Stimulated activated effector memory CD8-positive, alpha-beta T cell treated with anti-CD3 and anti-CD28 coated beads, Interleukin-12 subunit alpha, Interleukin-12 subunit beta, amount 100 ng/mL, for 72 hours (primary cell): ENCODE measurements around the gene PRKN.

Experiments
- ATAC-seq: fragments of 150-1000 bp; cut with Tn5 transposase; 2 replicates; pipeline ENCODE4 v1.10.0; 2021
- DNase-seq, 2 donors: peaks; one replicate each; pipeline ENCODE4 v3.0.0; 2021 to 2022; ENCODE audit warnings: low spot score in 2 of 2
- H3K27ac Mint-ChIP-seq: one replicate; pipeline ENCODE4 v1.8.0; 2022; ENCODE audit warnings: mild to moderate bottlenecking, mixed read lengths
- H3K36me3 Mint-ChIP-seq: one replicate; pipeline ENCODE4 v1.8.0; 2022; ENCODE audit warnings: mild to moderate bottlenecking, mixed read lengths
- H3K4me1 Mint-ChIP-seq: one replicate; pipeline ENCODE4 v1.8.0; 2022; ENCODE audit warnings: mixed read lengths
- H3K4me3 Mint-ChIP-seq: one replicate; pipeline ENCODE4 v1.8.0; 2022; ENCODE audit warnings: mild to moderate bottlenecking, mixed read lengths
- H3K9me3 Mint-ChIP-seq: one replicate; pipeline ENCODE4 v1.8.0; 2022; ENCODE audit warnings: mixed read lengths

The PRKN gene

GRCh38 chr6:162085561-162085960 is 642.0 kb downstream of the PRKN start:
- no peaks in the 10 kb centered on the region for H3K36me3 Mint-ChIP-seq
- peaks cover 12% of the 10 kb centered on the region for H3K9me3 Mint-ChIP-seq
- H3K4me3 Mint-ChIP-seq, result no peak overlapping the region
- H3K27ac Mint-ChIP-seq, result no peak overlapping the region
- no peak for ATAC-seq
- H3K4me1 Mint-ChIP-seq, result no peaks in the 10 kb centered on the region
- no peak for DNase-seq

- no peaks in the 10 kb centered on the region for H3K4me1 Mint-ChIP-seq
- no peak overlapping the region for H3K4me3 Mint-ChIP-seq
- no peak for ATAC-seq
- no peaks in the 10 kb centered on the region for H3K36me3 Mint-ChIP-seq
- DNase-seq, result no peak
- no peak overlapping the region for H3K27ac Mint-ChIP-seq
- H3K9me3 Mint-ChIP-seq, result peaks cover 7% of the 10 kb centered on the region
These were observed 645.0 kb downstream of the PRKN start for GRCh38 chr6:162082520-162082919.

- ATAC-seq (no peak), DNase-seq (no peak)
- no peaks in the 10 kb centered on the region for H3K4me1 Mint-ChIP-seq
- H3K36me3 Mint-ChIP-seq, result no peaks in the 10 kb centered on the region
- peaks cover 6% of the 10 kb centered on the region for H3K9me3 Mint-ChIP-seq
- H3K27ac Mint-ChIP-seq, result no peak overlapping the region
- H3K4me3 Mint-ChIP-seq, result no peak overlapping the region
These were observed 648.9 kb downstream of the PRKN start for GRCh38 chr6:162078667-162079066.

GRCh38 chr6:162078126-162078525 is 649.4 kb downstream of the PRKN start:
- H3K9me3 Mint-ChIP-seq, result peaks cover 6% of the 10 kb centered on the region
- no peak overlapping the region for H3K27ac Mint-ChIP-seq
- H3K4me3 Mint-ChIP-seq, result no peak overlapping the region
- H3K4me1 Mint-ChIP-seq, result no peaks in the 10 kb centered on the region
- no peak for DNase-seq
- ATAC-seq, result no peak
- H3K36me3 Mint-ChIP-seq, result no peaks in the 10 kb centered on the region

GRCh38 chr6:162076816-162077215 is 650.8 kb downstream of the PRKN start:
- Mint-ChIP-seq H3K4me3 (no peak overlapping the region), H3K27ac (no peak overlapping the region), H3K4me1 (no peaks in the 10 kb centered on the region), H3K9me3 (peaks cover 15% of the 10 kb centered on the region), H3K36me3 (no peaks in the 10 kb centered on the region)
- DNase-seq (no peak), ATAC-seq (no peak)

- ATAC-seq (no peak), DNase-seq (no peak)
- Mint-ChIP-seq H3K36me3 (no peaks in the 10 kb centered on the region), H3K4me3 (no peak overlapping the region), H3K4me1 (no peaks in the 10 kb centered on the region), H3K9me3 (peaks cover 19% of the 10 kb centered on the region), H3K27ac (no peak overlapping the region)
These were observed 652.8 kb downstream of the PRKN start for GRCh38 chr6:162074641-162075275.

- ATAC-seq (no peak), DNase-seq (no peak)
- no peak overlapping the region for H3K27ac Mint-ChIP-seq
- no peak overlapping the region for H3K4me3 Mint-ChIP-seq
- peaks cover 19% of the 10 kb centered on the region for H3K9me3 Mint-ChIP-seq
- H3K36me3 Mint-ChIP-seq, result no peaks in the 10 kb centered on the region
- H3K4me1 Mint-ChIP-seq, result no peaks in the 10 kb centered on the region
These were observed 656.9 kb downstream of the PRKN start for GRCh38 chr6:162070639-162071038.

- DNase-seq (no peak), ATAC-seq (no peak)
- H3K4me1 Mint-ChIP-seq, result no peaks in the 10 kb centered on the region
- no peak overlapping the region for H3K4me3 Mint-ChIP-seq
- no peaks in the 10 kb centered on the region for H3K36me3 Mint-ChIP-seq
- H3K9me3 Mint-ChIP-seq, result peaks cover 19% of the 10 kb centered on the region
- H3K27ac Mint-ChIP-seq, result no peak overlapping the region
These were observed 657.6 kb downstream of the PRKN start for GRCh38 chr6:162069995-162070394.

GRCh38 chr6:162068340-162068739 is 659.2 kb downstream of the PRKN start:
- no peaks in the 10 kb centered on the region for H3K36me3 Mint-ChIP-seq
- H3K4me3 Mint-ChIP-seq, result no peak overlapping the region
- peaks cover 16% of the 10 kb centered on the region for H3K9me3 Mint-ChIP-seq
- ATAC-seq (no peak), DNase-seq (no peak)
- H3K4me1 Mint-ChIP-seq, result no peaks in the 10 kb centered on the region
- no peak overlapping the region for H3K27ac Mint-ChIP-seq

- no peak overlapping the region for H3K4me3 Mint-ChIP-seq
- no peak overlapping the region for H3K27ac Mint-ChIP-seq
- DNase-seq (no peak), ATAC-seq (no peak)
- no peaks in the 10 kb centered on the region for H3K4me1 Mint-ChIP-seq
- no peaks in the 10 kb centered on the region for H3K36me3 Mint-ChIP-seq
- H3K9me3 Mint-ChIP-seq, result peaks cover 9% of the 10 kb centered on the region
These were observed 663.9 kb downstream of the PRKN start for GRCh38 chr6:162063666-162064065.

GRCh38 chr6:162058281-162058875 is 669.2 kb downstream of the PRKN start:
- DNase-seq (no peak), ATAC-seq (no peak)
- H3K4me3 Mint-ChIP-seq, result no peak overlapping the region
- peaks cover 22% of the 10 kb centered on the region for H3K9me3 Mint-ChIP-seq
- no peaks in the 10 kb centered on the region for H3K36me3 Mint-ChIP-seq
- H3K27ac Mint-ChIP-seq, result no peak overlapping the region
- no peaks in the 10 kb centered on the region for H3K4me1 Mint-ChIP-seq

- DNase-seq (no peak), ATAC-seq (no peak)
- H3K4me3 Mint-ChIP-seq, result no peak overlapping the region
- H3K36me3 Mint-ChIP-seq, result no peaks in the 10 kb centered on the region
- H3K9me3 Mint-ChIP-seq, result peaks cover 16% of the 10 kb centered on the region
- H3K27ac Mint-ChIP-seq, result no peak overlapping the region
- no peaks in the 10 kb centered on the region for H3K4me1 Mint-ChIP-seq
These were observed 670.8 kb downstream of the PRKN start for GRCh38 chr6:162056745-162057144.

- Mint-ChIP-seq H3K27ac (no peak overlapping the region), H3K36me3 (no peaks in the 10 kb centered on the region)
- no peak for DNase-seq
These were observed 671.5 kb downstream of the PRKN start for GRCh38 chr6:162056061-162056460.

GRCh38 chr6:162055365-162055764 is 672.2 kb downstream of the PRKN start:
- Mint-ChIP-seq H3K4me3 (no peak overlapping the region), H3K9me3 (peaks cover 18% of the 10 kb centered on the region), H3K36me3 (no peaks in the 10 kb centered on the region), H3K27ac (no peak overlapping the region), H3K4me1 (no peaks in the 10 kb centered on the region)
- ATAC-seq (no peak), DNase-seq (no peak)

More at GRCh38 chr6:162056061-162056460, 671.5 kb downstream of the PRKN start:
- ATAC-seq, result no peak
- H3K4me3 Mint-ChIP-seq, result no peak overlapping the region
- no peaks in the 10 kb centered on the region for H3K4me1 Mint-ChIP-seq
- H3K9me3 Mint-ChIP-seq, result peaks cover 16% of the 10 kb centered on the region

GRCh38 chr6:162053084-162053483 is 674.5 kb downstream of the PRKN start:
- Mint-ChIP-seq H3K36me3 (no peaks in the 10 kb centered on the region), H3K27ac (no peak overlapping the region), H3K4me1 (no peaks in the 10 kb centered on the region), H3K9me3 (peaks cover 25% of the 10 kb centered on the region), H3K4me3 (no peak overlapping the region)
- ATAC-seq (no peak), DNase-seq (no peak)

GRCh38 chr6:162050579-162050978 is 677.0 kb downstream of the PRKN start:
- no peaks in the 10 kb centered on the region for H3K36me3 Mint-ChIP-seq
- H3K9me3 Mint-ChIP-seq, result peaks cover 20% of the 10 kb centered on the region
- ATAC-seq (no peak), DNase-seq (no peak)
- H3K4me3 Mint-ChIP-seq, result no peak overlapping the region
- no peak overlapping the region for H3K27ac Mint-ChIP-seq
- H3K4me1 Mint-ChIP-seq, result no peaks in the 10 kb centered on the region
